Endometrial microvascular endothelial cells (primary cell): ENCODE results near the gene KLK4. TPM values are rescaled to one million over a fixed set of nuclear protein-coding genes. Genes with fewer than 3 reads are reported as not detected.

ENCODE experiments used
- total RNA-seq: library from RNA; depleted of rRNA; stranded (reverse); fragments of >200 nt; gene quantifications from one replicate; pipeline ENCODE4 v1.2.3, GENCODE V29; 2015; ENCODE audit errors: inconsistent ontology term

KLK4 gene
- total RNA-seq, 1 donor from 2014 or later, result not detected

Other genes with a start within 250 kb of the KLK4 start
- 0.28 TPM for gene SHANK1, start 191.6 kb downstream of the KLK4 start, total RNA-seq
- gene CLEC11A, start 188.0 kb downstream of the KLK4 start, total RNA-seq, result 40.0 TPM
- not detected for gene GPR32, start 140.9 kb downstream of the KLK4 start, total RNA-seq
- gene ACP4, start 121.0 kb downstream of the KLK4 start, total RNA-seq, result not detected
- not detected for gene KLK1, start 87.6 kb downstream of the KLK4 start, total RNA-seq
- gene KLK15, start 77.8 kb downstream of the KLK4 start, total RNA-seq, result not detected
- not detected for gene KLK3, start 56.5 kb downstream of the KLK4 start, total RNA-seq
- gene KLK2, start 38.0 kb downstream of the KLK4 start, total RNA-seq, result not detected
- not detected for gene KLK5, start 41.6 kb upstream of the KLK4 start, total RNA-seq
- gene KLK6, start 58.2 kb upstream of the KLK4 start, total RNA-seq, result not detected
- gene KLK7, start 72.5 kb upstream of the KLK4 start, total RNA-seq, result not detected
- not detected for gene KLK8, start 90.2 kb upstream of the KLK4 start, total RNA-seq
- not detected for gene KLK10, start 108.3 kb upstream of the KLK4 start, total RNA-seq
- gene KLK11, start 115.2 kb upstream of the KLK4 start, total RNA-seq, result not detected
- not detected for gene KLK12, start 123.6 kb upstream of the KLK4 start, total RNA-seq
- not detected for gene KLK13, start 153.7 kb upstream of the KLK4 start, total RNA-seq
- gene KLK14, start 171.5 kb upstream of the KLK4 start, total RNA-seq, result not detected
- 21.6 TPM for gene CTU1, start 197.0 kb upstream of the KLK4 start, total RNA-seq
- gene SIGLEC9, start 213.5 kb upstream of the KLK4 start, total RNA-seq, result not detected
- gene SIGLEC7, start 230.9 kb upstream of the KLK4 start, total RNA-seq, result not detected